K562 (cell line): Measurements from ENCODE around the gene TSGA10IP. TPM values are rescaled to one million over a fixed set of nuclear protein-coding genes. Genes with fewer than 3 reads are reported as not detected.

Experiments used
- ATAC-seq: fragments of 200-7000 bp; cut with Tn5 transposase; 3 replicates; pipeline ENCODE4 v1.9.1; 2020; ENCODE audit warnings: moderate library complexity
- BruUV-seq: library from RNA; stranded (reverse); fragments of 400-500 nt; replicated peaks from 2 replicates; lab custom pipeline; 2021; lab: Mats Ljungman, UMichigan
- CTCF ChIA-PET: fragments of 300-600 bp; formaldehyde crosslinking; extraction: SDS; loops from one replicate; lab custom pipeline; 2021; ENCODE audit warnings: low intra/inter-chr PET ratio; lab: Yijun Ruan, JAX
- POLR2A ChIA-PET: fragments of 300-600, 350-650 bp; sonication (Branson Sonifier 250); formaldehyde crosslinking; extraction: SDS; loops from one replicate; lab custom pipeline; 2021; ENCODE audit warnings: antibody characterized with exemption, inconsistent platforms; lab: Yijun Ruan, JAX
- DNase-seq, 4 experiments: peaks; one replicate each; pipeline versions ENCODE4 v3.0.0 to v3.0.0-alpha.2; 2011 to 2018; ENCODE audit warnings: low spot score in 3 of 4, mixed read lengths in 3 of 4; ENCODE audit errors: extremely low read depth in 1 of 4
- FAIRE-seq: peaks from 2 replicates; lab custom pipeline; 2011; peaks lifted over from hg19 to GRCh38; lab: Jason Lieb, UNC
- H2AFZ ChIP-seq: 2 replicates; pipeline ENCODE4 v1.6.0; 2011; ENCODE audit warnings: low read depth, low read length, control low read depth, inconsistent platforms
- H3K27ac ChIP-seq: fragments of 200-600 bp; 3 replicates; pipeline ENCODE4 v1.8.0; 2011; ENCODE audit warnings: low read depth, mild to moderate bottlenecking, control low read depth, inconsistent platforms, low read length, moderate library complexity, mixed read lengths; ENCODE audit errors: extremely low read depth
- H3K27me3 ChIP-seq, 2 experiments: fragments of 300-600 bp in 1 of 2; 2 replicates in 1 of 2; 3 replicates in 1 of 2; pipeline versions ENCODE4 v1.6.0 to v1.8.0; 2011; ENCODE audit warnings: inconsistent platforms in 2 of 2, low read length in 2 of 2, mild to moderate bottlenecking in 1 of 2, mixed read lengths in 1 of 2, moderate library complexity in 1 of 2; ENCODE audit not compliant: control insufficient read depth in 2 of 2, insufficient read depth in 2 of 2
- H3K36me3 ChIP-seq: fragments of 300-600 bp; 3 replicates; pipeline ENCODE4 v1.8.0; 2011; ENCODE audit warnings: mild to moderate bottlenecking, low read length, inconsistent platforms; ENCODE audit not compliant: control insufficient read depth, insufficient read depth
- H3K4me1 ChIP-seq, 2 experiments: fragments of 200-600 bp in 1 of 2; replicated peaks in 1 of 2; 2 replicates in 1 of 2; 3 replicates in 1 of 2; pipeline versions ENCODE4 v1.5.1 to v1.8.0; 2011; ENCODE audit warnings: inconsistent platforms in 2 of 2, low read length in 2 of 2, mild to moderate bottlenecking in 1 of 2, mixed read lengths in 1 of 2, moderate library complexity in 1 of 2; ENCODE audit not compliant: control insufficient read depth in 2 of 2, insufficient read depth in 2 of 2
- H3K4me2 ChIP-seq: 2 replicates; pipeline ENCODE4 v1.6.1; 2011; ENCODE audit warnings: low read length, control low read depth, inconsistent platforms, mixed read lengths; ENCODE audit not compliant: insufficient read depth
- H3K4me3 ChIP-seq: fragments of 200-600 bp; sonication (generic), shearing (Covaris generic); 2 replicates; pipeline ENCODE4 v1.5.1; 2016; ENCODE audit warnings: control low read depth, inconsistent platforms
- H3K79me2 ChIP-seq: fragments of 200-600 bp; 3 replicates; pipeline ENCODE4 v1.8.0; 2011; ENCODE audit warnings: low read length, inconsistent platforms; ENCODE audit not compliant: control insufficient read depth, insufficient read depth
- H3K9ac ChIP-seq, 2 experiments: 2 replicates each; pipeline versions ENCODE4 v1.6.0 to v1.6.1; 2011; ENCODE audit warnings: low read depth in 2 of 2, low read length in 2 of 2, control low read depth in 1 of 2, inconsistent platforms in 1 of 2, mild to moderate bottlenecking in 1 of 2, mixed read lengths in 1 of 2; ENCODE audit not compliant: insufficient read depth in 1 of 2
- H3K9me1 ChIP-seq: one replicate; pipeline ENCODE4 v1.6.0; 2011; ENCODE audit warnings: inconsistent platforms, mild to moderate bottlenecking, low read length, moderate library complexity; ENCODE audit not compliant: control insufficient read depth, insufficient read depth
- H3K9me3 ChIP-seq: replicated peaks from 2 replicates; pipeline ENCODE4 v1.5.1; 2011; ENCODE audit warnings: low read depth, low read length, inconsistent platforms; ENCODE audit not compliant: control insufficient read depth, insufficient read depth
- H4K20me1 ChIP-seq: replicated peaks from 2 replicates; pipeline ENCODE4 v1.6.1; 2011; ENCODE audit warnings: low read length, inconsistent platforms, mixed read lengths; ENCODE audit not compliant: control insufficient read depth, insufficient read depth
- NRF1 ChIP-seq, 2 experiments: fragments of 450-650 bp; IDR thresholded peaks in 1 of 2; conservative IDR thresholded peaks in 1 of 2; 2 replicates each; pipeline ENCODE4 v1.6.1; 2014; ENCODE audit warnings: mild to moderate bottlenecking in 2 of 2
- RAD51 ChIP-seq: fragments of 450-650 bp; IDR thresholded peaks from 2 replicates; pipeline ENCODE4 v1.7.1; 2016; ENCODE audit warnings: low read depth, mild to moderate bottlenecking, borderline replicate concordance
- REST ChIP-seq, 2 experiments: fragments of 450-650 bp; formaldehyde crosslinking in 1 of 2; IDR thresholded peaks; 2 replicates each; pipeline versions ENCODE4 v1.4.0 to v1.6.1; 2014 to 2020; ENCODE audit warnings: mild to moderate bottlenecking in 2 of 2, borderline replicate concordance in 1 of 2, low read depth in 1 of 2
- SFPQ ChIP-seq: fragments of 200-400 bp; formaldehyde crosslinking; IDR thresholded peaks from 2 replicates; pipeline ENCODE4 v1.6.1; 2017; ENCODE audit warnings: mild to moderate bottlenecking, low read depth, low read length, moderate library complexity
- ZFP91 ChIP-seq: sonication (generic); formaldehyde crosslinking; IDR thresholded peaks from 2 replicates; pipeline ENCODE4 v1.8.0; 2022; ENCODE audit warnings: mild to moderate bottlenecking, missing genetic modification reagents
- ZFX ChIP-seq: sonication (generic); formaldehyde crosslinking; IDR thresholded peaks from 2 replicates; pipeline ENCODE4 v1.8.0; 2022; ENCODE audit warnings: mild to moderate bottlenecking, missing genetic modification reagents, moderate library complexity
- ZNF316 ChIP-seq: fragments of 450-650 bp; IDR thresholded peaks from 2 replicates; pipeline ENCODE4 v1.6.1; 2016
- WGBS: fragments of 100-300 bp; shearing (Covaris generic); methylation state at CpG from one replicate; pipeline ENCODE4 v1.1.6; 2016; ENCODE audit warnings: low coverage, mixed read lengths; ENCODE audit not compliant: insufficient coverage; ENCODE audit errors: missing lambda C conversion rate; 5-methylcytosine and 5-hydroxymethylcytosine counted together
- in situ Hi-C: fragments of 300-500 bp; cut with MboI; formaldehyde crosslinking; loops from 4 replicates; pipeline ENCODE4 v1.15.0; 2018; ENCODE audit warnings: inconsistent platforms, mixed read lengths
- intact Hi-C: fragments of 100-400 bp; cut with micrococcal nuclease; formaldehyde crosslinking; loops from 2 replicates; pipeline ENCODE4 v1.14.2; 2022
- polyA plus RNA-seq, 8 experiments: library from polyadenylated mRNA; depleted of rRNA in 4 of 8; stranded (reverse) in 5 of 8; unstranded in 3 of 8; fragments of >200 nt; fragmentation: Nextera tagmentation in 2 of 8; fragmentation: Illumina TruSeq in 1 of 8; extraction: Ambion mirVana in 2 of 8; extraction: Trizol in 1 of 8; gene quantifications; 2 replicates each; pipeline versions ENCODE4 v1.2.1 to v1.2.3, GENCODE V29; 2011 to 2014; ENCODE audit warnings: inconsistent platforms in 1 of 8, missing spikeins in 1 of 8
- total RNA-seq, 7 experiments: library from RNA; depleted of rRNA in 6 of 7; stranded (reverse); fragments of >200 nt in 6 of 7; fragmentation: Illumina TruSeq in 2 of 7; extraction: Trizol in 2 of 7; gene quantifications; 2 replicates each; pipeline versions ENCODE4 v1.2.1 to v1.2.3, GENCODE V29; 2011 to 2021; ENCODE audit warnings: low replicate concordance in 1 of 7

TSGA10IP gene
- total and polyA plus RNA-seq, 9 of the 15 experiments (the other 6 are each of a cell fraction or from before 2014, with no cell fraction given), result not detected

DNA sequence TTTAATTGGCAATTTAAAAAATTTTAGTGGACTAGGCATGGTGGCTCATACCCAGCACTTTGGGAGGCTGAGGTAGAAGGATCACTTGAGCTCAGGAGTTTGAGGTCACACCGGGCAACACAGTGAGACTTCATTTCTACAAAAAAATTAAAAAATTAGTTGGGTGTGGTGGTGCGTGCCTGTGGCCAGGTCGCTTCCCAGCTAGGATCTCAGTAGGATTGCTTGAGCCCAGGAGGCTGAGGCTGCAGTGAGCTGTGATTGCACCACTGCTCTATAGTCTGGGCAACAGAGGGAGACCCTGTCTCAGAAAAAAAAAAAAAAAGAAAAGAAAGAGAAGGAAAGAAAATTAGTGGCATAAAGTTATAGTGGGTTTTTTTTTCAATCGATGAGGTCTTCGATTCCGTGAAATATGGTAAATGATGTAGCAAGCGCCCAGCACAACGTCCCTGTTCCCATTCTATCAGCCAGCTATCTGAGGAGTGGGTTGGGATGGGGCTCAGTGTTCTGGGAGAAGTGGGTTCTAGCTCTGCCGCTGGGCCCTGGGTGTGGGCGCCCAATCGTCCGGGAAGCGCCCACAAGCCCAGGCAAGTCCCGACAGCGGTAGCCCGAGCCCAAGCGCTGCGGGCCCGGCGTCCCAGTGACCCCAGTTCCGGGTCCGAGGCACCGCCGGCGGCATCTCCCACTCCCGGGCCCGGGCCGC, 46.5 kb upstream of the TSGA10IP start:
- POLR2A ChIA-PET, result interaction anchor here (0.5 to 8.0 kb wide), 25 partner anchors 8 to 557 kb away, joined by 3 to 136 read pairs (median 4); partner anchors contain the start of genes C11orf68, CCDC85B, CFL1 and FIBP
- no peaks in the 10 kb centered on the region for H3K9me3 ChIP-seq
- BruUV-seq, result no TSS peak
- no peak for FAIRE-seq
- peak overlapping the region; percentile 58; the same call in 1 of the 2 replicates for H2AFZ ChIP-seq
- intact Hi-C loops, result no loop called here
- H3K27ac ChIP-seq, result peak overlapping the region; percentile 100
- H3K4me2 ChIP-seq, result peak overlapping the region; percentile 99
- peaks cover 60% of the 10 kb centered on the region for H3K79me2 ChIP-seq
- peak overlapping the region; percentile 100 for H3K9ac ChIP-seq
- H3K4me3 ChIP-seq, result peak overlapping the region; percentile 89
- in situ Hi-C loops, result no loop called here
- H3K27me3 ChIP-seq, result no peaks in the 10 kb centered on the region
- peaks cover 52% of the 10 kb centered on the region for H3K36me3 ChIP-seq
- H3K9me1 ChIP-seq, result no peaks in the 10 kb centered on the region
- peaks cover 46 to 74% of the 10 kb centered on the region in 2 experiments for H3K4me1 ChIP-seq
- no peak for ATAC-seq
- CTCF ChIA-PET, result interaction anchor here (0.6 kb wide), 2 partner anchors 11 to 124 kb away, joined by 3 to 5 read pairs; partner anchors contain the start of gene FIBP
- peaks cover 21% of the 10 kb centered on the region for H4K20me1 ChIP-seq
- 1% methylated on average over 28 of the region's 28 CpGs for WGBS
- no peak for DNase-seq
- no peak for TF ChIP-seq ZNF316
- peak; percentile 92 for TF ChIP-seq ZFX (CRISPR knock-in tag)
- 0 out of 2 replicates have a peak, but pooled peaks have one; percentile 7 for TF ChIP-seq ZFP91 (CRISPR knock-in tag)
- TF ChIP-seq RAD51, result no peak
- no peak for TF ChIP-seq REST (IDR thresholded peaks at IDR 0.05; ENCODE audit: borderline replicate concordance)
- no peak for TF ChIP-seq REST (CRISPR knock-in tag; IDR thresholded peaks at IDR 0.05; ENCODE audit: low read depth)
- TF ChIP-seq SFPQ, result peak; percentile 80; the same call in 1 of the 2 replicates
- TF ChIP-seq NRF1 (conservative IDR thresholded peaks at IDR 0.05 in 1 of 2, IDR thresholded peaks at IDR 0.05 in 1 of 2), result peak in 1 of 2 experiments; percentile 26; a peak in 1 of 4 replicates
